ENCODE data around the gene ZNF276. TPM values are rescaled to one million over a fixed set of nuclear protein-coding genes. Genes with fewer than 3 reads are reported as not detected.

Gene ZNF276
- total RNA-seq, 1 experiment from 2014 or later, result 19.9 TPM

- ChIA-PET CTCF (interaction anchor here (0.7 kb wide), 1 partner anchor 20 kb away, joined by 3 read pairs; no protein-coding TSS in a partner anchor), POLR2A (interaction anchor here (0.5 kb wide), 1 partner anchor 243 kb away, joined by 5 read pairs; no protein-coding TSS in a partner anchor)
- Histone ChIP-seq H3K36me3 (ENCODE audit: control insufficient read depth, insufficient read depth, low read length) (no peaks in the 10 kb centered on the region; the same call in 1 of the 2 replicates), H3K27me3 (ENCODE audit: control insufficient read depth, insufficient read depth, low read length) (no peaks in the 10 kb centered on the region), H3K27ac (ENCODE audit: low read length) (peak within 1 kb of the TSS; percentile 82), H3K4me3 (ENCODE audit: low read depth in 2 of 2, low read length in 2 of 2) (peak within 1 kb of the TSS; percentile 74 to 78), H3K4me1 (ENCODE audit: control insufficient read depth, insufficient read depth, low read length) (peaks cover 3% of the 10 kb centered on the region; the same call in 1 of the 2 replicates), H3K9me3 (ENCODE audit: control insufficient read depth, insufficient read depth, low read depth, low read length) (no peaks in the 10 kb centered on the region)
- peak; percentile 24 for DNase-seq (ENCODE audit: low read depth, low spot score)
- no TSS peak for BruUV-seq (replicated peaks)
- in situ Hi-C loops (cut with HindIII; ENCODE audit: low pct_unique_long_range_greater_than_20kb, low sequenced_read_pairs), result no loop called here
- intact Hi-C loops (cut with micrococcal nuclease; ENCODE audit: unreplicated experiment), result no loop called here
- peak; percentile 96 for ATAC-seq
- TF ChIP-seq, protein P1, sequence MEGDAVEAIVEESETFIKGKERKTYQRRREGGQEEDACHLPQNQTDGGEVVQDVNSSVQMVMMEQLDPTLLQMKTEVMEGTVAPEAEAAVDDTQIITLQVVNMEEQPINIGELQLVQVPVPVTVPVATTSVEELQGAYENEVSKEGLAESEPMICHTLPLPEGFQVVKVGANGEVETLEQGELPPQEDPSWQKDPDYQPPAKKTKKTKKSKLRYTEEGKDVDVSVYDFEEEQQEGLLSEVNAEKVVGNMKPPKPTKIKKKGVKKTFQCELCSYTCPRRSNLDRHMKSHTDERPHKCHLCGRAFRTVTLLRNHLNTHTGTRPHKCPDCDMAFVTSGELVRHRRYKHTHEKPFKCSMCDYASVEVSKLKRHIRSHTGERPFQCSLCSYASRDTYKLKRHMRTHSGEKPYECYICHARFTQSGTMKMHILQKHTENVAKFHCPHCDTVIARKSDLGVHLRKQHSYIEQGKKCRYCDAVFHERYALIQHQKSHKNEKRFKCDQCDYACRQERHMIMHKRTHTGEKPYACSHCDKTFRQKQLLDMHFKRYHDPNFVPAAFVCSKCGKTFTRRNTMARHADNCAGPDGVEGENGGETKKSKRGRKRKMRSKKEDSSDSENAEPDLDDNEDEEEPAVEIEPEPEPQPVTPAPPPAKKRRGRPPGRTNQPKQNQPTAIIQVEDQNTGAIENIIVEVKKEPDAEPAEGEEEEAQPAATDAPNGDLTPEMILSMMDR (IDR thresholded peaks at IDR 0.05), result no peak
- TF ChIP-seq SIN3A (IDR thresholded peaks at IDR 0.05; ENCODE audit: borderline replicate concordance, insufficient read depth, low read depth, low read length) (peak; percentile 46; the same call in 1 of the 2 replicates), REST (IDR thresholded peaks at IDR 0.05; ENCODE audit: insufficient read depth in 1 of 2, low read depth in 2 of 2, low read length in 1 of 2) (no peak), POLR2AphosphoS5 (IDR thresholded peaks at IDR 0.05; ENCODE audit: low read depth, low read length) (peak; percentile 87), TCF7L2 (IDR thresholded peaks at IDR 0.05; ENCODE audit: low read depth, low read length) (no peak)
Measured at GRCh38 chr16:89686520-89687091, 34.7 kb upstream of the ZNF276 start, which contains the start of gene CDK10. TSS of gene CDK10 (plus strand) at chr16:89686689. CDS start at chr16:89686711, 22 bp downstream.

DNA sequence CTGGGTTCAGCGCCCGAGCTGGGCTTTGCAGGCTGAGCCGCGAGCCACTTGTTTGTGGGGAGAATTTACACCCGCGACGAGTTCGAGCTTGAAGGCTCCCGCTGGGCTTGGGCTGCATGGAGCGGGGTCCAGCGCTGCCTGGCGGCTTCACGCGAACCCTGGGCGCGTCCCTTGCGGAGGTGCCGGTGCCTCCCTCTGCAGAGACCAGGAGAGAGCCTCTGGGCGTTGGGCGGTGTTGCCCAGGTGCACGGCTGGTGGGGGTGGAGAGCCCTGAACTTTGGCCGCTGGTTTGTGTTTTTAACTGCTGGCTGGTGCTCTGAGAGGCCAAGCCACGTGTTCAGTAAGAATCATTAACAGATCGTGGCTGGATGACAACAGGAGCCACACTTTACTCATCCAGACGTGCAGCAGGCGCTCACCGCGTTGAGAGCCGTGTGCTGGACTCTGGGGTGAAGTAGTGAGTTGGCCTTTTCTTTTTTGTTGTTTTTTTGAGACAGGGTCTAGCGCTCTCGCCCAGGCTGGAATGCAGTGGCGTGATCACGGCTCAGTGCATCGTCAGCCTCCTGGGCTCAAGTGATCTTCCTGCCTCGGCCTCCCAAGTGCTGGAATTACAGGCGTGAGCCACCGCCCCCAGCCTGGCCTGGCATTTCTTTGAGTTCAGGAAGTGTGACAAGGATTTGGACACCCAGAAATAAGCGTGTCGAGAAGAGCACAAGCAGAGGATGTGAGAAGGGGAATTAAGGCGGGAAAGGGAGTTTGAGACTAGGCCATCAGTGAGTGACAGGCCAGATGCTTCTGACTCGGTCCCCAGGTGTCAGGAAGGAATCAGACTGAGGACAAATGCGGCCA is 34.0 kb upstream of the ZNF276 start:
- ChIA-PET CTCF (interaction anchor here (0.7 kb wide), 1 partner anchor 21 kb away, joined by 3 read pairs; no protein-coding TSS in a partner anchor), POLR2A (interaction anchor here (0.5 kb wide), 1 partner anchor 244 kb away, joined by 5 read pairs; no protein-coding TSS in a partner anchor)
- no peak for DNase-seq (ENCODE audit: low read depth, low spot score)

More for the DNA sequence above, 34.0 kb upstream of the ZNF276 start:
- BruUV-seq (replicated peaks), result TSS peak; percentile 77
- Histone ChIP-seq H3K27ac (ENCODE audit: low read length) (peak overlapping the region; percentile 82), H3K4me1 (ENCODE audit: control insufficient read depth, insufficient read depth, low read length) (peaks cover 3% of the 10 kb centered on the region; the same call in 1 of the 2 replicates), H3K9me3 (ENCODE audit: control insufficient read depth, insufficient read depth, low read depth, low read length) (no peaks in the 10 kb centered on the region), H3K36me3 (ENCODE audit: control insufficient read depth, insufficient read depth, low read length) (no peaks in the 10 kb centered on the region; the same call in 1 of the 2 replicates), H3K27me3 (ENCODE audit: control insufficient read depth, insufficient read depth, low read length) (no peaks in the 10 kb centered on the region), H3K4me3 (ENCODE audit: low read depth in 2 of 2, low read length in 2 of 2) (peak overlapping the region; percentile 74 to 78)
- no peak for TF ChIP-seq REST (IDR thresholded peaks at IDR 0.05; ENCODE audit: insufficient read depth in 1 of 2, low read depth in 2 of 2, low read length in 1 of 2)
- TF ChIP-seq, protein P1 (IDR thresholded peaks at IDR 0.05), result no peak
- TF ChIP-seq TCF7L2 (IDR thresholded peaks at IDR 0.05; ENCODE audit: low read depth, low read length), result no peak
- TF ChIP-seq POLR2AphosphoS5 (IDR thresholded peaks at IDR 0.05; ENCODE audit: low read depth, low read length), result no peak
- TF ChIP-seq SIN3A (IDR thresholded peaks at IDR 0.05; ENCODE audit: borderline replicate concordance, insufficient read depth, low read depth, low read length), result no peak
- intact Hi-C loops (cut with micrococcal nuclease; ENCODE audit: unreplicated experiment) (no loop called here), in situ Hi-C loops (cut with HindIII; ENCODE audit: low pct_unique_long_range_greater_than_20kb, low sequenced_read_pairs) (no loop called here)
- ATAC-seq, result peak; percentile 59

All from Panc1 (cell line).